ENCODE measurements around the gene LRP2BP. TPM values are rescaled to one million over a fixed set of nuclear protein-coding genes. Genes with fewer than 3 reads are reported as not detected.

The LRP2BP gene
- total and polyA plus RNA-seq, 2 of the 4 experiments (the other 2 are of a cell fraction), result 0.10 to 0.18 TPM

GRCh38 chr4:185332575-185333464 lies 62.9 kb downstream of the LRP2BP start:
- Histone ChIP-seq H4K20me1 (ENCODE audit: insufficient read depth, low read length) (no peaks in the 10 kb centered on the region), H3K9me1 (ENCODE audit: insufficient read depth, low read length) (no peaks in the 10 kb centered on the region), H4K8ac (ENCODE audit: low read depth in 2 of 2, low read length in 2 of 2) (no peak overlapping the region), H3K14ac (replicated peaks; ENCODE audit: low read depth, low read length) (no peak overlapping the region), H4K91ac (ENCODE audit: insufficient read depth, low read depth, low read length) (no peak overlapping the region), H3K18ac (ENCODE audit: low read depth, low read length) (no peak overlapping the region), H3K4me1 (ENCODE audit: control insufficient read depth, insufficient read depth, low read length) (no peaks in the 10 kb centered on the region), H2AFZ (replicated peaks; ENCODE audit: low read length, poor library complexity) (no peak overlapping the region), H3K4ac (ENCODE audit: low read depth, low read length) (no peak overlapping the region), H3K23ac (ENCODE audit: low read depth, low read length) (no peak overlapping the region), H3K4me2 (ENCODE audit: low read depth, low read length) (no peak overlapping the region), H3K56ac (ENCODE audit: extremely low read depth, insufficient read depth, low read length) (no peak overlapping the region), H2AK9ac (replicated peaks; ENCODE audit: low read depth, low read length, poor library complexity) (no peak overlapping the region), H2BK15ac (ENCODE audit: low read depth, low read length) (no peak overlapping the region), H2AK5ac (ENCODE audit: low read depth, low read length) (no peak overlapping the region), H3K9ac (ENCODE audit: low read depth, low read length) (no peak overlapping the region), H4K5ac (ENCODE audit: low read depth, low read length) (no peak overlapping the region), H3K36me3 (ENCODE audit: control insufficient read depth, insufficient read depth, low read length) (0 out of 2 replicates have a peak, but pooled peaks cover 3% of the 10 kb centered on the region), H3K27ac (ENCODE audit: insufficient read depth, low read length) (no peak overlapping the region), H3K9me3 (ENCODE audit: control insufficient read depth, insufficient read depth, low read length) (peaks cover 7% of the 10 kb centered on the region), H2BK5ac (ENCODE audit: low read depth, low read length, poor library complexity, severe bottlenecking) (no peak overlapping the region), H3K27me3 (ENCODE audit: control insufficient read depth, insufficient read depth, low read length) (no peaks in the 10 kb centered on the region), H3K79me1 (ENCODE audit: low read depth in 1 of 2, low read length in 2 of 2) (no peaks in the 10 kb centered on the region; a peak in 1 of 4 replicates), H2BK20ac (ENCODE audit: low read depth, low read length) (no peak overlapping the region), H2BK120ac (ENCODE audit: low read depth, low read length) (no peak overlapping the region), H3K4me3 (ENCODE audit: insufficient read depth, low read depth, low read length) (no peak overlapping the region)
- CTCF ChIA-PET, result no interaction called here
- TF ChIP-seq FOS (IDR thresholded peaks at IDR 0.05; ENCODE audit: low read depth, low read length) (no peak), MXI1 (IDR thresholded peaks at IDR 0.05; ENCODE audit: borderline replicate concordance, low read depth, low read length) (no peak), BHLHE40 (IDR thresholded peaks at IDR 0.05; ENCODE audit: low read depth, low read length) (no peak), MAZ (IDR thresholded peaks at IDR 0.05; ENCODE audit: borderline replicate concordance, low read depth, low read length) (no peak), USF2 (IDR thresholded peaks at IDR 0.05; ENCODE audit: low read depth, low read length) (no peak), RAD21 (IDR thresholded peaks at IDR 0.05; ENCODE audit: low read length) (no peak), CHD1 (IDR thresholded peaks at IDR 0.05; ENCODE audit: low read depth, low read length) (no peak), MAFK (IDR thresholded peaks at IDR 0.05; ENCODE audit: low read depth, low read length) (no peak), POLR2A (IDR thresholded peaks at IDR 0.05; ENCODE audit: low read depth, low read length) (no peak), SMC3 (IDR thresholded peaks at IDR 0.05; ENCODE audit: low read depth, low read length) (no peak), CTCF (conservative IDR thresholded peaks at IDR 0.05; ENCODE audit: low read depth, low read length) (no peak), RCOR1 (IDR thresholded peaks at IDR 0.05; ENCODE audit: insufficient replicate concordance, low read length) (no peak), ELK1 (IDR thresholded peaks at IDR 0.05; ENCODE audit: borderline replicate concordance, low read depth, low read length) (no peak), CEBPB (IDR thresholded peaks at IDR 0.05; ENCODE audit: low read depth, low read length) (no peak), RFX5 (IDR thresholded peaks at IDR 0.05; ENCODE audit: low read depth, low read length) (no peak)
- intact Hi-C loops (cut with micrococcal nuclease), result no loop called here
- dilution Hi-C loops (cut with HindIII; ENCODE audit: low sequenced_read_pairs, unreplicated experiment), result no loop called here
- in situ Hi-C loops (cut with MboI; ENCODE audit: low sequenced_read_pairs), result no loop called here
- ATAC-seq (ENCODE audit: low read depth) (no peak), DNase-seq (no peak)
- POLR2A ChIA-PET (ENCODE audit: unreplicated experiment), result interaction anchor here (0.6 kb wide), 1 partner anchor 812 kb away, joined by 3 read pairs; no protein-coding TSS in a partner anchor
- no CpG with 5 or more reads among the region's 3 CpGs for WGBS, 2 experiments (ENCODE audit: extremely low coverage in 2 of 2, insufficient read length in 1 of 2)
- no TSS peak for BruUV-seq (replicated peaks)

Data from IMR-90 (cell line).